Tibial nerve (tissue), 3 donors: ENCODE measurements around the gene DNM3.

Experiments used
- POLR2A ChIP-seq, 2 donors: fragments of 450-650 bp; IDR thresholded peaks; one replicate each; pipeline ENCODE4 v1.6.1; 2017; ENCODE audit warnings: antibody characterized with exemption in 2 of 2, mild to moderate bottlenecking in 2 of 2, moderate library complexity in 2 of 2
- TF ChIP-seq, protein P1 (sequence below), 5 experiments: fragments of 200-600 bp in 3 of 5; fragments of 450-650 bp in 2 of 5; sonication (generic) in 3 of 5; IDR thresholded peaks; one replicate each; pipeline ENCODE4 v1.5.1; 2016 to 2019; ENCODE audit warnings: antibody characterized with exemption in 5 of 5, mild to moderate bottlenecking in 3 of 5, moderate library complexity in 2 of 5

DNA sequence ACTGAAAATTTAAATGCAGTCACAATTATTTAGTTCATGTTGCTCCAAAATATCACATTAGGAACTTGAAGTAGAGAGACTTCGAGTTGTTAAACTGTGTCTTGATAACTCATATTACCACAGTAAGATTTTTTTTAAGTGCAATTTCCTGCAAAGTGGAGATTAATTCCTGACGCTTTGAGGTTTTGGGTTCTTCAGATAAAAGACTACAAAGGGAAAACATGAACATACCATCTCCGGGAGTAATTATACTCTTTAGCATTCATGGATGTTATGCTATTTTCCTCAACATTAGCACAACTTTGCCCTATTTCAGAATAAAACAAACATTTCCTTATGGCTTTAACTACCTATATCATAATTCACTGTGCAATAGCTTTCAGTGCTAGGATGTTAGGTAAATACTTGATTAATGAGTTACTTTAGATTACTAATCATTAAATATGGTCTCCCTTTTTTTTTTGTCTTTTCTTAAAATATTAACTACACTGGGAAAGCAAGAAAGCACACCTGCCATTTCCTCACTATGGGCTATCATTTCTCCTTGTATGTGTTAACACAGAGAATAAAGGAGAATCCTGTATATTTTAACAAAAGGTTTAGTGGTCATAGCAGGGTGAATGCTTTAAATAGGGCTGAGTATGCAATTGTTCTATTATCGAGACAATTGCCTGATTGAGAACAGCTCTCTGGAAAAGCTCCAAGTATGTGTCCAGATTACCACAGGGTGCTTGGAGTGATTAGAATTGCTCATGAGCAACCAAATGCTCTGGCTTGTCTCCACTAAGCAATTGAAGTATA is 326.7 kb downstream of the DNM3 start:
- TF ChIP-seq, protein P1, sequence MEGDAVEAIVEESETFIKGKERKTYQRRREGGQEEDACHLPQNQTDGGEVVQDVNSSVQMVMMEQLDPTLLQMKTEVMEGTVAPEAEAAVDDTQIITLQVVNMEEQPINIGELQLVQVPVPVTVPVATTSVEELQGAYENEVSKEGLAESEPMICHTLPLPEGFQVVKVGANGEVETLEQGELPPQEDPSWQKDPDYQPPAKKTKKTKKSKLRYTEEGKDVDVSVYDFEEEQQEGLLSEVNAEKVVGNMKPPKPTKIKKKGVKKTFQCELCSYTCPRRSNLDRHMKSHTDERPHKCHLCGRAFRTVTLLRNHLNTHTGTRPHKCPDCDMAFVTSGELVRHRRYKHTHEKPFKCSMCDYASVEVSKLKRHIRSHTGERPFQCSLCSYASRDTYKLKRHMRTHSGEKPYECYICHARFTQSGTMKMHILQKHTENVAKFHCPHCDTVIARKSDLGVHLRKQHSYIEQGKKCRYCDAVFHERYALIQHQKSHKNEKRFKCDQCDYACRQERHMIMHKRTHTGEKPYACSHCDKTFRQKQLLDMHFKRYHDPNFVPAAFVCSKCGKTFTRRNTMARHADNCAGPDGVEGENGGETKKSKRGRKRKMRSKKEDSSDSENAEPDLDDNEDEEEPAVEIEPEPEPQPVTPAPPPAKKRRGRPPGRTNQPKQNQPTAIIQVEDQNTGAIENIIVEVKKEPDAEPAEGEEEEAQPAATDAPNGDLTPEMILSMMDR (IDR thresholded peaks at IDR 0.05): no peak
- TF ChIP-seq POLR2A (IDR thresholded peaks at IDR 0.05): no peak
